Gastrocnemius medialis (tissue), 4 donors: ENCODE data around the gene SKIC2. TPM values are rescaled to one million over a fixed set of nuclear protein-coding genes. Genes with fewer than 3 reads are reported as not detected.
A peak's percentile ranks its signal among the peaks of the same experiment; 100 is the strongest.

Source experiments
- ATAC-seq, 2 donors: fragments of 150-250 bp; one replicate each; pipeline ENCODE4 v1.9.1; 2016
- DNase-seq, 2 donors: peaks; one replicate each; pipeline ENCODE4 v3.0.0-alpha.2; 2019
- H3K27ac ChIP-seq, 4 donors: fragments of 200-600 bp; sonication (generic); 1 replicate in 1 of 4; 2 replicates in 3 of 4; pipeline ENCODE4 v1.5.1; 2016 to 2018; ENCODE audit warnings: mild to moderate bottlenecking in 2 of 4, moderate library complexity in 1 of 4
- H3K27me3 ChIP-seq, 3 donors: fragments of 200-600 bp; sonication (generic) in 2 of 3; 1 replicate in 1 of 3; 2 replicates in 2 of 3; pipeline versions ENCODE4 v1.5.1 to v1.6.0; 2016 to 2019; ENCODE audit warnings: mild to moderate bottlenecking in 1 of 3, moderate library complexity in 1 of 3
- H3K36me3 ChIP-seq, 2 donors: fragments of 200-600 bp; sonication (generic) in 1 of 2; one replicate each; pipeline ENCODE4 v1.5.1; 2017 to 2018
- H3K4me1 ChIP-seq, 2 donors: fragments of 200-600 bp; sonication (generic) in 1 of 2; one replicate each; pipeline ENCODE4 v1.5.1; 2016 to 2017; ENCODE audit warnings: mild to moderate bottlenecking in 2 of 2
- H3K4me3 ChIP-seq, 4 donors: fragments of 200-600 bp; sonication (generic) in 3 of 4; 1 replicate in 1 of 4; 2 replicates in 3 of 4; pipeline ENCODE4 v1.5.1; 2016 to 2019; ENCODE audit warnings: mild to moderate bottlenecking in 2 of 4
- H3K9me3 ChIP-seq, 3 donors: fragments of 200-600 bp; sonication (generic) in 2 of 3; 1 replicate in 1 of 3; 2 replicates in 2 of 3; pipeline ENCODE4 v1.5.1; 2016 to 2019
- CTCF ChIP-seq, 5 experiments: fragments of 450-650 bp in 3 of 5; fragments of 200-600 bp in 2 of 5; sonication (generic) in 2 of 5; IDR thresholded peaks in 4 of 5; conservative IDR thresholded peaks in 1 of 5; 1 replicate in 4 of 5; 2 replicates in 1 of 5; pipeline ENCODE4 v1.5.1; 2016 to 2019; ENCODE audit warnings: antibody characterized with exemption in 5 of 5, mild to moderate bottlenecking in 3 of 5, moderate library complexity in 3 of 5
- POLR2A ChIP-seq, 2 donors: fragments of 450-650 bp; IDR thresholded peaks; one replicate each; pipeline ENCODE4 v1.6.1; 2017; ENCODE audit warnings: antibody characterized with exemption in 2 of 2, mild to moderate bottlenecking in 2 of 2, moderate library complexity in 2 of 2
- in situ Hi-C, 4 donors: fragments of 200-750 bp; cut with MboI; loops; one replicate each; pipeline versions ENCODE4 v1.15.0 to v1.8.0; 2017; ENCODE audit warnings: low sequenced_read_pairs in 4 of 4
- intact Hi-C: fragments of 100-400 bp; cut with DNase I; formaldehyde crosslinking; loops from one replicate; pipeline ENCODE4 v1.15.1; 2023; ENCODE audit warnings: low total_unique reads
- total RNA-seq, 4 donors: library from RNA; depleted of rRNA; stranded (reverse); fragments of >200 nt; gene quantifications; one replicate each; pipeline versions ENCODE4 v1.1.0 to v1.2.3, GENCODE V29; 2016

The SKIC2 gene
- total RNA-seq, 4 donors from 2014 or later, result 21.2 to 51.9 (median 22.7) TPM

GRCh38 chr6:31922942-31923341 lies 36.0 kb upstream of the SKIC2 start:
- in situ Hi-C loops, result no loop called here
- no peak overlapping the region for H3K4me3 ChIP-seq
- no peak overlapping the region for H3K27ac ChIP-seq
- intact Hi-C loops, result no loop called here
- TF ChIP-seq CTCF (IDR thresholded peaks at IDR 0.05 in 4 of 5, conservative IDR thresholded peaks at IDR 0.05 in 1 of 5), result no peak
- TF ChIP-seq POLR2A (IDR thresholded peaks at IDR 0.05), result no peak
- ATAC-seq, result no peak
- H3K4me1 ChIP-seq, result no peaks in the 10 kb centered on the region
- no peaks in the 10 kb centered on the region for H3K36me3 ChIP-seq
- no peaks in the 10 kb centered on the region for H3K27me3 ChIP-seq
- H3K9me3 ChIP-seq, result no peaks in the 10 kb centered on the region
- no peak for DNase-seq

DNA sequence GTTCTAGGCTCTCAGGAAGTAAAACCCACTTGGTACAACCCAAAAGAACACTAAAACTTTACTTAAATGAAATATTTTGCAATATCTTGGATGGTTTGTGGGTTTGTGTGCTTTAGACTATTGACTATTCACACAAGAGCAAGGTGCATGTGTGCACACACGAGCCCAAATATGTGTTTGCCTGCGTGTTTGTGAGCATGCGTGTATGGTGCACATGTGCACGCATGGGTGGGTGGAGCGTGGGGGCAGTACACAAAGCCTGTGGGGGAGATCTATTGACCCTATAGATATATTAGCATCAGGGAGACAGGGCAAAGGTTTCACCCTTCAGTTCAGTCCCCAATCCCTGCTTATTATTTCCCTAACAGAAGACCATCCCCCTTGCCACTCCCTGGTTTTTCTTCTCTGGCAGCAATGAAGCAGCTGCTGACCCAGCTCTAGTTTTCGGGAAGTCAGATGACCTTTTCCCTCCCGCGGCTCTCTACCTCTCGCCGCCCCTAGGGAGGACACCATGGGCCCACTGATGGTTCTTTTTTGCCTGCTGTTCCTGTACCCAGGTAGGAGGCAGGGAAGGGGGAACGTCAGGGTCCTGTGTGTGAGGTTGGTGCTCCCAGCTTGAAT lies 31.6 kb upstream of the SKIC2 start, which contains the start of gene C2:
TSS of gene C2 (plus strand) at position 476 of the 621 bp plus-strand sequence. CDS start at position 512, 36 bp downstream.
- in situ Hi-C loops, result no loop called here
- ATAC-seq (no peak), DNase-seq (no peak)
- H3K27me3 ChIP-seq, result no peaks in the 10 kb centered on the region
- H3K4me1 ChIP-seq, result no peaks in the 10 kb centered on the region
- H3K27ac ChIP-seq, result no peak within 1 kb of the TSS
- H3K36me3 ChIP-seq, result no peaks in the 10 kb centered on the region
- peak within 1 kb of the TSS in 2 of 4 donors; percentile 12 to 17 for H3K4me3 ChIP-seq
- intact Hi-C loops, result no loop called here
- H3K9me3 ChIP-seq, result no peaks in the 10 kb centered on the region
- TF ChIP-seq CTCF (IDR thresholded peaks at IDR 0.05 in 4 of 5, conservative IDR thresholded peaks at IDR 0.05 in 1 of 5) (no peak), POLR2A (IDR thresholded peaks at IDR 0.05) (no peak)

GRCh38 chr6:31927863-31928671 lies 30.9 kb upstream of the SKIC2 start:
- ATAC-seq, result no peak

GRCh38 chr6:31928672-31928939 lies 30.4 kb upstream of the SKIC2 start:
- H3K27me3 ChIP-seq, result no peaks in the 10 kb centered on the region
- no peak overlapping the region for H3K4me3 ChIP-seq
- ATAC-seq, result no peak
- no peaks in the 10 kb centered on the region for H3K4me1 ChIP-seq
- DNase-seq, result no peak
- no peaks in the 10 kb centered on the region for H3K9me3 ChIP-seq
- intact Hi-C loops (no loop called here), in situ Hi-C loops (no loop called here)
- TF ChIP-seq CTCF (IDR thresholded peaks at IDR 0.05 in 4 of 5, conservative IDR thresholded peaks at IDR 0.05 in 1 of 5) (no peak), POLR2A (IDR thresholded peaks at IDR 0.05) (no peak)
- no peaks in the 10 kb centered on the region for H3K36me3 ChIP-seq
- no peak overlapping the region for H3K27ac ChIP-seq

More at GRCh38 chr6:31927863-31928671, 30.9 kb upstream of the SKIC2 start:
- Histone ChIP-seq H3K4me3 (peak overlapping the region in 2 of 4 donors; percentile 12 to 17), H3K9me3 (no peaks in the 10 kb centered on the region), H3K4me1 (no peaks in the 10 kb centered on the region), H3K27me3 (no peaks in the 10 kb centered on the region), H3K36me3 (no peaks in the 10 kb centered on the region), H3K27ac (no peak overlapping the region)
- in situ Hi-C loops, result no loop called here
- intact Hi-C loops, result no loop called here
- TF ChIP-seq POLR2A (IDR thresholded peaks at IDR 0.05), result no peak
- TF ChIP-seq CTCF (IDR thresholded peaks at IDR 0.05 in 4 of 5, conservative IDR thresholded peaks at IDR 0.05 in 1 of 5), result no peak
- no peak for DNase-seq
